H1 (cell line): Measurements from ENCODE around the gene ALKAL2. TPM values are rescaled to one million over a fixed set of nuclear protein-coding genes. Genes with fewer than 3 reads are reported as not detected.
A peak's percentile ranks its signal among the peaks of the same experiment; 100 is the strongest.

Experiments used
- ASH2L ChIP-seq: fragments of 200-600, 300-600 bp; sonication (generic); IDR thresholded peaks from one replicate; pipeline ENCODE4 v1.7.1; 2017; ENCODE audit warnings: low read length
- KDM4A ChIP-seq: IDR thresholded peaks from one replicate; pipeline ENCODE4 v1.7.1; 2012; ENCODE audit warnings: low read depth, mild to moderate bottlenecking, moderate library complexity, low read length, inconsistent platforms; ENCODE audit not compliant: severe bottlenecking
- MAX ChIP-seq: IDR thresholded peaks from 2 replicates; pipeline ENCODE4 v1.6.1; 2012; ENCODE audit warnings: inconsistent platforms
- polyA plus RNA-seq, 7 experiments: library from polyadenylated mRNA; depleted of rRNA in 3 of 7; stranded (reverse) in 5 of 7; unstranded in 2 of 7; fragments of >200 nt in 5 of 7; fragments of 200-250 nt in 2 of 7; gene quantifications; 1 replicate in 5 of 7; 2 replicates in 1 of 7; 4 replicates in 1 of 7; pipeline versions ENCODE4 v1.2.1 to v1.2.3, GENCODE V29; 2011 to 2013; ENCODE audit warnings: missing spikeins in 2 of 7, mixed read lengths in 2 of 7
- total RNA-seq: library from RNA; stranded (reverse); fragmentation: NEBNext Ultra II Directional; extraction: Animal tissue kit (Norgen Biotek cat#: 25700); gene quantifications from 2 replicates; pipeline ENCODE4 v1.2.1, GENCODE V29; 2021
- TF ChIP-seq, protein P1 (sequence below), 3 experiments: IDR thresholded peaks; 1 replicate in 2 of 3; 2 replicates in 1 of 3; pipeline versions ENCODE4 v1.5.1 to v1.6.1; 2011; ENCODE audit warnings: low read length in 3 of 3, mild to moderate bottlenecking in 3 of 3, inconsistent platforms in 2 of 3, low read depth in 1 of 3, moderate library complexity in 1 of 3; ENCODE audit not compliant: insufficient read depth in 1 of 3; ENCODE audit errors: control extremely low read depth in 1 of 3

The ALKAL2 gene
- total and polyA plus RNA-seq, 2 of the 8 experiments (the other 6 are each of a cell fraction or from before 2014, with no cell fraction given), result 4.6 to 11.5 TPM

DNA sequence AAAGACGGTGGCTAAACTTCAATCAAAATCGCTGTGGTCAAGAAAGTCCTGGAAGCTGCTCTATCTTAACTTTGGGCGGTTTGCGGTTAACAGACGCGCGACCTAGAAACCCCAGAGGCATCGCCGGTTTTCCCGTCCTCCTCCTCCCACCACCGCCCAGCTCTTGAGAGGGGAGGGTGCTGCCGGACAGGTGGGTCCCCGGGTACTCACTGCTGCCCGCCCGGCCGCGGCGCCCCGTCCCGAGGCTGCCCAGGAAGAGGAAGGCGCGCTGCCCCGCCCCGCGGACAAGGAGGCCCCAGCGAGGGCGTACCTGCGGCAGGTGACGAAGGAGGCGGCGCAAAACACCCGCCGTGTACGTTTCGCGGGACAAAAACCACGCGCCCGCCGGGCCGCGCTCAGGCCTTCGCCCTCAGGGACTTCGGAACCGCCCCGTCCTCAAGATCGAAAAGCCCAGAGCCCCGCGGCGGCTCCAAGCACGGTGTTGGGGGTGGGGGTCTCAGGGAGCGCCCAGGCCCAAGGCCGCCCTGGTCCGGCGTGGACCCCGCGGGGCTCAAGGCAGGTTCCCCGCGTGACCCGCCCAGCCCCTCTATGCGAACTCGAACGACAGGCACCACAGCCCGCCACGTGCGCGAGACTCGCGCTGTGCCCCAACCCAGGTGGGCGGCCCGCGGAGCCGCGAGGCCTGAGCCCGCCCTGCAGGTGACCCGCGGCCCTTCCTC, 24.0 kb downstream of the ALKAL2 start, which contains the start of gene SH3YL1 (continued):
- TF ChIP-seq, protein P1, sequence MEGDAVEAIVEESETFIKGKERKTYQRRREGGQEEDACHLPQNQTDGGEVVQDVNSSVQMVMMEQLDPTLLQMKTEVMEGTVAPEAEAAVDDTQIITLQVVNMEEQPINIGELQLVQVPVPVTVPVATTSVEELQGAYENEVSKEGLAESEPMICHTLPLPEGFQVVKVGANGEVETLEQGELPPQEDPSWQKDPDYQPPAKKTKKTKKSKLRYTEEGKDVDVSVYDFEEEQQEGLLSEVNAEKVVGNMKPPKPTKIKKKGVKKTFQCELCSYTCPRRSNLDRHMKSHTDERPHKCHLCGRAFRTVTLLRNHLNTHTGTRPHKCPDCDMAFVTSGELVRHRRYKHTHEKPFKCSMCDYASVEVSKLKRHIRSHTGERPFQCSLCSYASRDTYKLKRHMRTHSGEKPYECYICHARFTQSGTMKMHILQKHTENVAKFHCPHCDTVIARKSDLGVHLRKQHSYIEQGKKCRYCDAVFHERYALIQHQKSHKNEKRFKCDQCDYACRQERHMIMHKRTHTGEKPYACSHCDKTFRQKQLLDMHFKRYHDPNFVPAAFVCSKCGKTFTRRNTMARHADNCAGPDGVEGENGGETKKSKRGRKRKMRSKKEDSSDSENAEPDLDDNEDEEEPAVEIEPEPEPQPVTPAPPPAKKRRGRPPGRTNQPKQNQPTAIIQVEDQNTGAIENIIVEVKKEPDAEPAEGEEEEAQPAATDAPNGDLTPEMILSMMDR (IDR thresholded peaks at IDR 0.05; ENCODE audit: control extremely low read depth in 1 of 3, insufficient read depth in 1 of 3, low read depth in 1 of 3, low read length in 3 of 3), result no peak
- TF ChIP-seq KDM4A (peak; percentile 91), MAX (peak; percentile 85), ASH2L (peak; percentile 65)
